Subcutaneous abdominal adipose tissue (tissue), 5 donors: ENCODE data around the gene NOP9.
"Not testable (repeated sequence)": the region's sequence is repeated elsewhere in the genome, so short reads cannot be mapped to it uniquely, and the experiment has no call there.

Experiments used
- H3K27ac ChIP-seq: one replicate; pipeline ENCODE4 v1.7.0; 2013; ENCODE audit warnings: low read depth, mild to moderate bottlenecking, inconsistent platforms, low read length, moderate library complexity
- H3K27me3 ChIP-seq, 5 donors: one replicate each; pipeline ENCODE4 v1.7.0; 2013; ENCODE audit warnings: low read length in 5 of 5, inconsistent platforms in 1 of 5; ENCODE audit not compliant: control insufficient read depth in 5 of 5, insufficient read depth in 4 of 5
- H3K36me3 ChIP-seq, 5 donors: one replicate each; pipeline ENCODE4 v1.7.0; 2013; ENCODE audit warnings: low read length in 5 of 5; ENCODE audit not compliant: control insufficient read depth in 5 of 5, insufficient read depth in 5 of 5
- H3K4me1 ChIP-seq, 5 donors: one replicate each; pipeline ENCODE4 v1.7.0; 2013; ENCODE audit warnings: low read length in 5 of 5, mild to moderate bottlenecking in 3 of 5, moderate library complexity in 1 of 5; ENCODE audit not compliant: control insufficient read depth in 5 of 5, insufficient read depth in 5 of 5
- H3K4me3 ChIP-seq, 5 donors: one replicate each; pipeline ENCODE4 v1.7.0; 2013; ENCODE audit warnings: low read length in 5 of 5, low read depth in 1 of 5
- H3K9ac ChIP-seq, 5 donors: one replicate each; pipeline ENCODE4 v1.7.0; 2013; ENCODE audit warnings: low read length in 5 of 5, mild to moderate bottlenecking in 4 of 5, moderate library complexity in 3 of 5
- H3K9me3 ChIP-seq, 5 donors: one replicate each; pipeline ENCODE4 v1.7.0; 2013; ENCODE audit warnings: low read length in 5 of 5; ENCODE audit not compliant: control insufficient read depth in 5 of 5
- donor health status: healthy.
- donor health status: healthy.
- donor health status: healthy.
- donor health status: healthy.
- donor health status: healthy.

The NOP9 gene

GRCh38 chr14:24324024-24324423 is 24.4 kb downstream of the NOP9 start:
- Histone ChIP-seq H3K27me3 (peaks cover 0 to 3% (median 0%) of the 10 kb centered on the region in 5 donors), H3K36me3 (peaks cover 0 to 64% (median 47%) of the 10 kb centered on the region in 5 donors), H3K9ac (no peak overlapping the region), H3K4me3 (no peak overlapping the region), H3K4me1 (peaks cover 0 to 15% (median 12%) of the 10 kb centered on the region in 5 donors), H3K9me3 (no peaks in the 10 kb centered on the region), H3K27ac (no peak overlapping the region)

- Histone ChIP-seq H3K9me3 (no peaks in the 10 kb centered on the region), H3K4me1 (peaks cover 0 to 25% (median 14%) of the 10 kb centered on the region in 5 donors), H3K4me3 (no peak overlapping the region), H3K9ac (no peak overlapping the region), H3K27me3 (no peaks in the 10 kb centered on the region), H3K27ac (no peak overlapping the region), H3K36me3 (peaks cover 0 to 62% (median 42%) of the 10 kb centered on the region in 5 donors)
These were observed 25.4 kb downstream of the NOP9 start for GRCh38 chr14:24325041-24325530.

- H3K4me3 ChIP-seq = no peak overlapping the region
- no peaks in the 10 kb centered on the region for H3K27me3 ChIP-seq
- no peak overlapping the region for H3K9ac ChIP-seq
- no peak overlapping the region for H3K27ac ChIP-seq
- H3K9me3 ChIP-seq = no peaks in the 10 kb centered on the region
- H3K36me3 ChIP-seq = peaks cover 0 to 60% (median 43%) of the 10 kb centered on the region in 5 donors
- H3K4me1 ChIP-seq = peaks cover 0 to 27% (median 14%) of the 10 kb centered on the region in 5 donors
These were observed 26.3 kb downstream of the NOP9 start for GRCh38 chr14:24325963-24326362.

GRCh38 chr14:24327303-24327702 is 27.7 kb downstream of the NOP9 start:
- Histone ChIP-seq H3K9ac (no peak overlapping the region), H3K36me3 (peaks cover 0 to 61% (median 37%) of the 10 kb centered on the region in 5 donors), H3K27ac (no peak overlapping the region), H3K4me1 (peaks cover 3 to 35% (median 22%) of the 10 kb centered on the region in 5 donors), H3K9me3 (no peaks in the 10 kb centered on the region), H3K4me3 (peak overlapping the region in 1 of 5 donors; percentile 32), H3K27me3 (peaks cover 0 to 2% (median 0%) of the 10 kb centered on the region in 5 donors)

- H3K27me3 ChIP-seq, H3K9me3 ChIP-seq, H3K4me3 ChIP-seq, H3K9ac ChIP-seq, H3K27ac ChIP-seq: not testable (repeated sequence)
- H3K4me1 ChIP-seq = peaks cover 3 to 41% (median 28%) of the 10 kb centered on the region in 5 donors
- H3K36me3 ChIP-seq = peaks cover 0 to 54% (median 34%) of the 10 kb centered on the region in 5 donors
These were observed 28.3 kb downstream of the NOP9 start for GRCh38 chr14:24327914-24328313.

GRCh38 chr14:24329073-24329663 is 29.5 kb downstream of the NOP9 start:
- Histone ChIP-seq H3K36me3 (peaks cover 0 to 43% (median 22%) of the 10 kb centered on the region in 5 donors), H3K9me3 (no peaks in the 10 kb centered on the region), H3K4me3 (no peak overlapping the region), H3K27me3 (peaks cover 0 to 9% (median 7%) of the 10 kb centered on the region in 5 donors), H3K9ac (no peak overlapping the region), H3K4me1 (peaks cover 4 to 53% (median 39%) of the 10 kb centered on the region in 5 donors), H3K27ac (no peak overlapping the region)

- H3K36me3 ChIP-seq = peaks cover 0 to 39% (median 19%) of the 10 kb centered on the region in 5 donors
- no peaks in the 10 kb centered on the region for H3K9me3 ChIP-seq
- H3K4me1 ChIP-seq = peaks cover 4 to 59% (median 44%) of the 10 kb centered on the region in 5 donors
- H3K27ac ChIP-seq = no peak overlapping the region
- peaks cover 0 to 13% (median 9%) of the 10 kb centered on the region in 5 donors for H3K27me3 ChIP-seq
- no peak overlapping the region for H3K4me3 ChIP-seq
- no peak overlapping the region for H3K9ac ChIP-seq
These were observed 30.1 kb downstream of the NOP9 start for GRCh38 chr14:24329736-24330135.

- Histone ChIP-seq H3K27me3 (peaks cover 0 to 21% (median 16%) of the 10 kb centered on the region in 5 donors), H3K36me3 (peaks cover 0 to 25% (median 14%) of the 10 kb centered on the region in 5 donors), H3K4me3 (no peak overlapping the region), H3K9ac (no peak overlapping the region), H3K9me3 (no peaks in the 10 kb centered on the region), H3K27ac (no peak overlapping the region), H3K4me1 (peaks cover 7 to 71% (median 56%) of the 10 kb centered on the region in 5 donors)
These were observed 31.5 kb downstream of the NOP9 start for GRCh38 chr14:24330973-24331674.

GRCh38 chr14:24331731-24332267 is 32.1 kb downstream of the NOP9 start:
- H3K27me3 ChIP-seq = peaks cover 0 to 22% (median 16%) of the 10 kb centered on the region in 5 donors
- H3K9me3 ChIP-seq = no peaks in the 10 kb centered on the region
- H3K27ac ChIP-seq = no peak overlapping the region
- no peak overlapping the region for H3K9ac ChIP-seq
- peaks cover 0 to 27% (median 15%) of the 10 kb centered on the region in 5 donors for H3K36me3 ChIP-seq
- H3K4me1 ChIP-seq = peaks cover 7 to 68% (median 56%) of the 10 kb centered on the region in 5 donors
- H3K4me3 ChIP-seq = no peak overlapping the region
